Mononuclear cell (primary cell): ENCODE data around the gene LRP3. TPM values are rescaled to one million over a fixed set of nuclear protein-coding genes. Genes with fewer than 3 reads are reported as not detected.

Experiments
- H3K27me3 ChIP-seq: 2 replicates; pipeline ENCODE4 v1.6.0; 2011; ENCODE audit warnings: low read length, control low read depth; ENCODE audit not compliant: insufficient read depth
- H3K4me1 ChIP-seq: 2 replicates; pipeline ENCODE4 v1.5.1; 2011; ENCODE audit warnings: mild to moderate bottlenecking, low read length, control low read depth; ENCODE audit not compliant: insufficient read depth
- H3K4me3 ChIP-seq: 2 replicates; pipeline ENCODE4 v1.5.1; 2011; ENCODE audit warnings: mild to moderate bottlenecking, low read length, moderate library complexity
- H3K9me3 ChIP-seq: 2 replicates; pipeline ENCODE4 v1.5.1; 2011; ENCODE audit warnings: low read depth, mild to moderate bottlenecking, control low read depth, low read length
- total RNA-seq: library from RNA; depleted of rRNA; stranded (reverse); fragments of >200 nt; gene quantifications from one replicate; pipeline ENCODE4 v1.2.3, GENCODE V29; 2012

LRP3 gene
- total RNA-seq, 1 donor, result 3.8 TPM

GRCh38 chr19:33242911-33243310 lies 48.8 kb downstream of the LRP3 start:
- no peaks in the 10 kb centered on the region for H3K27me3 ChIP-seq

DNA sequence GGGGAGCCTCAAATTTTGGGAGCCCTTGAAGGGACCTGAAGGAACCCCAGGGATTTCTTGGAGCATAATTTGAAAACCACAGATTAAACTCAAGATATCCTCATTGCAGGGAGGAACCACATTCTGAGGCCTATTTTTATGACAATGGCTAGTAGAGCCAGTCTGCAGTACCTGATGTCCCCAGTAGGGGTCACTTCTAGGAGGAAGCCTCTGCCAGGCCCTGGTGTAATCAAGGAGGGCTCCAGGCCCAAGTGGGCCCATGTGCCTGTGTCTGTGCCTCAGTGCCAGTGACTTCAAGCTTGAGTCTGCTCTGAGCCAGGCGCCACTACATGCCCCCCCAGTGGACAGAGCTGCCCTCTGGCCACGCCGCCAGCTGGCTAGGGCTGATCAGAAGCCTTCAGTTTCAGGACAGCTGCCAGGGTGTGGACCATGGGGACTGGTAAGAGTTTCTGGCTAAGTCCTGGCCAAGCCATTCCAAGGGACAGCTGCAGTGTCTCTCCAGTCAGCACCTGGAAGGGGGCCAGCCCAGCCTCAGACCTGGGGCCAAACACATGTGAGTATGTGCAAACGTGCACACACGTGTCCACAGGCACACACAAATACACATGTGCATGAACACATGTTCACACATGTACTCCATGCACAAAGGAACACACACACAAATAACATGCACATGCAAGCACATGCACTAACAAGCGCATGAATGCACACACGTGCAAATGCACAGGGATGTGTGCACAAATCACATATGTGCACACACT lies 52.0 kb downstream of the LRP3 start:
- Histone ChIP-seq H3K4me1 (peaks cover 25% of the 10 kb centered on the region), H3K4me3 (no peak overlapping the region), H3K9me3 (no peaks in the 10 kb centered on the region), H3K27me3 (no peaks in the 10 kb centered on the region)

More at GRCh38 chr19:33242911-33243310, 48.8 kb downstream of the LRP3 start:
- Histone ChIP-seq H3K4me1 (peaks cover 4% of the 10 kb centered on the region), H3K4me3 (no peak overlapping the region), H3K9me3 (no peaks in the 10 kb centered on the region)

- H3K27me3 ChIP-seq, result no peaks in the 10 kb centered on the region
- no peak overlapping the region for H3K4me3 ChIP-seq
Observed at GRCh38 chr19:33246709-33247440, 52.7 kb downstream of the LRP3 start.

DNA sequence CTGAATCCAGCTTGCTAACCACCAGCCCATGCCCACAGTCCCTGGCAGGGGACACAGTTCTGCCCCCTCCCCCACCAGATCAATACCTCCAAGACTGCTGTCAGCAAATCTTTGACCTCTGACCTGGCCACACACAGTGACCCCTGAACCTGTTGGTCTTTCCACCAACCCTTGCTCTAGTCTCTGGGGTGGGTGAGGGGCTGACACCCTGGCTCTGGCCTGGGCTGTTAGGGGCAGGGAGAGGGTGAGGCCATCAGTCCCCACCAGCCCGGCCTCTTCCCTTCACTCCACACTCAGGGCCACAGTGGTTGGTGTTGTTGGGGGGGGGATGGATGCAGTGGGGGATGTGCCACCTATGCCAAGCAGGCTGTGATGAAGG lies 53.3 kb downstream of the LRP3 start:
- Histone ChIP-seq H3K9me3 (no peaks in the 10 kb centered on the region), H3K4me3 (no peak overlapping the region), H3K27me3 (no peaks in the 10 kb centered on the region), H3K4me1 (peaks cover 22% of the 10 kb centered on the region)

More at GRCh38 chr19:33246709-33247440, 52.7 kb downstream of the LRP3 start:
- no peaks in the 10 kb centered on the region for H3K9me3 ChIP-seq
- H3K4me1 ChIP-seq, result peaks cover 22% of the 10 kb centered on the region

GRCh38 chr19:33248104-33248503 lies 54.0 kb downstream of the LRP3 start:
- Histone ChIP-seq H3K4me1 (peaks cover 27% of the 10 kb centered on the region), H3K4me3 (no peak overlapping the region), H3K27me3 (no peaks in the 10 kb centered on the region), H3K9me3 (no peaks in the 10 kb centered on the region)

DNA sequence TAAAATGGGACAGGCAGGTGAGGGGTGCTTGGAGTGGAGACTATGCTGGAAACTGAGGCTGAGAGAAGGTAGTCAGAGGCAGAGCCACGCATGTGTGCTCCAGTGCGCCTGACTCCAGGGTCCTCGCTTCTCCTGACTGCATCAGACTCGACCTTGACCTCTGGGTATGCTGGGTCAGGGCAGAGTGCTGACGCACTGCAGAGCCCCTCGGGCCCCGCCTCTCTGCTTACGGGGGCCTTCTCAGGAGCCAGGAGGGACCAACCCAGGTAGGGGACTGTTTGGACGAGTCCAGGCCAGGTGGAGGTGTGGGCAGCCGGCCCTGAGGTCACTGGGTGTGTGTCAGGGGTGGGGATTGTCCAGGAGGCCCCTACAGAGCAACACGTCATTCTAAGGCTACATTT lies 54.4 kb downstream of the LRP3 start:
- H3K4me1 ChIP-seq, result peaks cover 27% of the 10 kb centered on the region
- H3K27me3 ChIP-seq, result no peaks in the 10 kb centered on the region
- H3K9me3 ChIP-seq, result no peaks in the 10 kb centered on the region
- H3K4me3 ChIP-seq, result no peak overlapping the region

GRCh38 chr19:33248954-33249613 lies 55.0 kb downstream of the LRP3 start:
- Histone ChIP-seq H3K4me3 (no peak overlapping the region), H3K27me3 (no peaks in the 10 kb centered on the region), H3K4me1 (peaks cover 32% of the 10 kb centered on the region), H3K9me3 (no peaks in the 10 kb centered on the region)

GRCh38 chr19:33249740-33250366 lies 55.7 kb downstream of the LRP3 start:
- H3K27me3 ChIP-seq, result no peaks in the 10 kb centered on the region
- no peak overlapping the region for H3K4me3 ChIP-seq
- H3K9me3 ChIP-seq, result no peaks in the 10 kb centered on the region
- H3K4me1 ChIP-seq, result peaks cover 40% of the 10 kb centered on the region

DNA sequence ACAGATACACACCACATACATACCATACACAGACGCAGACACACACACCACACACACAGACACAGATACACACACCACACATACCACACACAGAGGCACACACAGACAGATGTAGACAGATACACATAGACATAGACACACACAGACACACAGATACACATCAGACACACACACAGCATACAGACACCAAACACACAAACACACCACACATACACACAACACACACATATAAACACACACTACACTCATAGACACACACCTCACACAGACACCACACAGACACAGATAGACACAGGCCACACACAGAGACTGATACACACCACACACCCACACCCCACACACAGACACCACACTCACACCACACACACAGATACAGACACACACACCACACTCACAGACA lies 56.4 kb downstream of the LRP3 start:
- H3K4me3 ChIP-seq, result no peak overlapping the region
- H3K27me3 ChIP-seq, result no peaks in the 10 kb centered on the region
- H3K4me1 ChIP-seq, result peaks cover 41% of the 10 kb centered on the region
- no peaks in the 10 kb centered on the region for H3K9me3 ChIP-seq

DNA sequence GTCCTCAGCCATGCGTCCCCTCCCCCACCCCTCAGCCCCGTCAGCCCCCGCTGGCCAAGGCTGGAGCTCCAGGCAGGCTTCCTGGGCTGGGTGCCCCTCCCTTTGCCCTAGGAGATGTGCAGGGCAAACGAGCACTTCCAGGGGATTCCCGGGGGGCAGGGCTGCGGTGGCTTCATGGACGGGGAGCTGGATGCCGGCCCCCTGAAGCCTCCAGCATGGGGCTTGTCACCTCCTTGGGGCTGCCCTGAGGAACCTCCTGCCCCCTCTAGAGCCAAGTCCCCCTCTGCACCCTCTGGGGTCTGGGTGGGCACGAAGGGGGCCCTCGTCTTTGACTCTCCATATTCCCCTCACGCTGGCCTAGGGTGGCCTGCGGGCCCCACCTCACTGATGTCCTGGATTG lies 56.9 kb downstream of the LRP3 start:
- no peaks in the 10 kb centered on the region for H3K27me3 ChIP-seq
- H3K4me1 ChIP-seq, result peaks cover 41% of the 10 kb centered on the region
- no peaks in the 10 kb centered on the region for H3K9me3 ChIP-seq
- H3K4me3 ChIP-seq, result no peak overlapping the region

DNA sequence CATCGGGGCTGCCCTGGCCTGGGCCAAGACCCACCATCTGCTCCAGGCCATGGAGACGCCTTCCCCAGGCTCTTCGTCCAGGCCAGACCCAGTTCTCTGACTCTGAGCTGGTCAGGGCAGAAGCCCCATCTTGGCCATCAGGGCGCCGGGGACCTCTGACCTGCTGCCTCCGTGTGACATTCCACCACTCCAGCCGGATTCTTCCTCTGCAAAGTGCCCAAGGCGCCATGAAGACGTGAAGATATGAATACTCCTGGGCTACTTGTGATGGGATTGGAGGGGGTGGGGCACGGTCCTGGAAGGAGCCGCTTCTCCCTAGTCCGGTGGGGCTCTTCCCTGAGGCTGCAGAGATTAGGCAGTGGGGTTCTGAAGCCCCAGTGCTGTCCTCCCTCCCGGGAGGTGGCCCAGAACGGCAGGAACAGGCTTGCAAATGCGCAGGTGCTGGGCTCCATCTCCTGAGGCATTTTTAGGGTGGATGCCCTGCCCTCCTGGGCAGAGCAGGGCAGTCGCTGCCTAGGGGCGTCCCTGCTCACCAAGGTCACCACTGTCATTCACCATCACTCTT lies 57.5 kb downstream of the LRP3 start:
- no peaks in the 10 kb centered on the region for H3K9me3 ChIP-seq
- no peak overlapping the region for H3K4me3 ChIP-seq
- no peaks in the 10 kb centered on the region for H3K27me3 ChIP-seq
- H3K4me1 ChIP-seq, result peaks cover 41% of the 10 kb centered on the region

DNA sequence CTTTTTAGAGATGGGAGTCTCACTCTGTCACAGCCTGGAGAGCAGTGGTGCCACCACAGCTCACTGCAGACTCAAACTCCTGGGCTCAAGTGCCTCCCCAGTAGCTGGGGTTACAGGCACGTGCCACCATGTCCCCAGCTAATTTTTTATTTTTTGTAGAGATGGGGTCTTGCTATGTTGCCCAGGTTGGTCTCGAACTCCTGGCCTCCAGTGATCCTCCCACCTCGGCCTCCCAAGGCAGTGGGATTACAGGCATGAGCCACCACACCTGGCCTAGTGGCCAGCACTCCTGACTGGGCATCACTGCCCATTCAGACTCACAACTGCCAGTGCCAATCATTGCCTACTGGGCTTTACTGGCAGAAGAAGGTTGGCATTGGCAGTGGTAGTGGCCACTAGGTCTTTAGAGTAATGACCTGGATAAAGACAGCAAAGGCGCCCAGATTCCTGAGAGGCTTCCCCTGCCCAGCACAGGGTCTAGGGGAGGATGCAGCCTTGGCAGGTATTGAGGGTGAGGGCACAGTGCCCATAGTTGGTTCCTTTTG lies 58.4 kb downstream of the LRP3 start:
- peaks cover 41% of the 10 kb centered on the region for H3K4me1 ChIP-seq
- H3K9me3 ChIP-seq, result no peaks in the 10 kb centered on the region

GRCh38 chr19:33252971-33253370 lies 58.8 kb downstream of the LRP3 start:
- Histone ChIP-seq H3K9me3 (no peaks in the 10 kb centered on the region), H3K4me3 (no peak overlapping the region), H3K4me1 (peaks cover 41% of the 10 kb centered on the region), H3K27me3 (no peaks in the 10 kb centered on the region)

More for the DNA sequence above, 58.4 kb downstream of the LRP3 start:
- H3K27me3 ChIP-seq, result no peaks in the 10 kb centered on the region
- H3K4me3 ChIP-seq, result no peak overlapping the region

- Histone ChIP-seq H3K4me3 (no peak overlapping the region), H3K4me1 (peaks cover 34% of the 10 kb centered on the region), H3K9me3 (no peaks in the 10 kb centered on the region)
Observed at GRCh38 chr19:33254245-33254824, 60.2 kb downstream of the LRP3 start.

More at GRCh38 chr19:33254245-33254824, 60.2 kb downstream of the LRP3 start:
- H3K27me3 ChIP-seq, result no peaks in the 10 kb centered on the region
